NCI-H1417 (cell line): Measurements from ENCODE around the gene SLC26A11.

Experiments used
- DNase-seq, 3 experiments: peaks; one replicate each; lab custom pipeline; 2025; lab: John Stamatoyannopoulos, UW

The SLC26A11 gene

DNA sequence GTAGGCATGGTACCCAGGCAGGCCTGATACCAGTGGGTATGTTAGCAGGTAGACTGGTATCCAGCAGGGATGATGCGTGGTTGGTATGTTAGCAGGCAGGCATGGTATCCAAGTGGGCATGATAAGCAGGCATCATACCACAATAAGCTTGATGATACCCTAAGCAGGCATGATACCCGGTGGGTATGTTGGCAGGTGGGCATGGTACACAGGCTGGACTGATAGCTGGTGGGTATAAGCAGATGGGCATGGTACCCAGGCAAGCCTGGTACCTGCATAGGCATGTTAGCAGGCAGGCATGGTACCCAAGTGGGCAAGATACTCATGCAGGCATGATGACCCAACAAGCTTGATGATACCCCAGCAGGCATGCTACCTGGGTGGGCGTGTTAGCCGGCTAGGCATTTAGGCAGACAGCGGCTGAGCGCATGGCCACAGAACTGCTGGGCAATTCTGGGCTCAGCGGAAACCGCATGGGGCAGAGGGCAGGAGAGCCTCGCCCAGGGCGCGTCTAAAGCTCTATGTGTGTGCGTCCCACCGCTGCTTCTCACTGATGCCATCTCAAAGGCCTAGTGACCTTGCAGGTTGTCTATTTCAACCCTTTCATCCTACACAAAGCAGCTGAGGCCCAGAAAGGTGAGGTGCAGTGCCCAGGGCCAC lies 2.4 kb upstream of the SLC26A11 start:
- no peak for DNase-seq

DNA sequence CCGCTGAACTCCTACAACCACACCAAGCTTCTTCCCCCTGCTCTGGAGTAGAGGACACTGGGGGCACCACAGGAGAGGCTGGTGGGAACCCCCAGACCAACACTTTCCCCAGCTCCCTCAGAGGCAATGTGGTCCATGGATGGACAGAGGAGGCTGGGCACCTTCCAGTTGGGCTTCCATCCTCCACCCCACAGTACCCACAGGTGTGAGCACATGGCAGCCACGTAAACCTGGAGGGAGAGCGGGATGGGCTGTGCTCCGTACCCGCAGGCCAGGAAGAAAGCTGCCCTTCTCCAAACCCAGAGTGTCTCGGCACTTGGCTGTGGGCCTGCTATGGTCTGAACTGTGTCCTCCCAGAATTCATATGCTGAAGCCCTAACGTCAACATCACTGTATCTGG lies 1.8 kb upstream of the SLC26A11 start:
- DNase-seq, result no peak

DNA sequence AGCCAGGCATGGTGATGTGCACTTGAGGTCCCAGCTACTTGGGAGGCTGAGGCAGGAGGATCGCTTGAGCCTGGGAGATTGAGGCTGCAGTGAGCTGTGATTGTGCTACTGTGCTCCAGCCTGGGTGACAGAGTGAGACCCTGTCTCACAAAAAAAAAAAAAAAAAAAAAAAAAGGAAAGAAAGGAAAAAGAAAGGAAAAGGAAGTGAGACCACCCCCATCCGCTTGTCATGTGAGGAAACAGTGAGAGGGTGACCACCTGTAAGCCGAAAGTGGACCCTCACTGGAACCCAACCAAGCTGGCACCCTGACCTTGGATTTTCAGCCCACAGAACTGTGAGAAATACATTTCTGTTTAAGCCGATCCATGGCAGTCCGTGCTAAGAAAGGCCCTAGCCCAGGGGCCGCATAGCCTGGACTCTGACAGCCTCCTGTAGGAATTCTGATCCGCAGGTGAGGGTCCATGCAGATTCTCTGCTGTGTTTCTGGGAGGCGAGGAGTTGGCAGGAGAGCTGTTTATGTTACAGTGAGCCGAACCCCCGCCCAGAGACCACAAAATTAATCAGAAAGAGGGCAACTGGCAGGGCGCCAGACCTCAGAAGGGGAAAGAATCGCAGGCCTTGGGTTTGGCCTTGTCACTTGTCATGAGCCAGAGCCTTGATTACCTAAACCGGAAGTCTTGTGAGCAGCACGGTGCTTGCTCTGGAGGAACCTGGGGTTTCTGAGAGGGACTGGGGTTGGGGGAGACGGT lies 1.0 kb upstream of the SLC26A11 start:
- peak; percentile 40 to 82 (median 66) for DNase-seq

DNA sequence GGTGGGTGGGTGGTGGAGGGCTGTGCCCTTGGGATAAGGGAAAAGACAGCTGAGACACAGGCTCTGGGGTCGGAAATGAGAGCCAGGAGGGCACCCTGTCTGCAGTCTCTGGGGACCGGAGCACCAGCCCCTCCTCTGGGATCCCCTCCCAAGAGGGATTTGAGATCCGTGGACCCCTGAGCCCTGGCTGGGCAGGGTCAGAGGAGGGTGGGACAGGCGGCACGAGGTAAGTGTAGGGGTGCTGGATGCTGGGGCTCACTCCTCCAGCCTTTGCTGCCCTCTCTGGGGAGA lies 519 bp upstream of the SLC26A11 start:
- DNase-seq, result peak in 1 of 3 experiments; percentile 53

DNA sequence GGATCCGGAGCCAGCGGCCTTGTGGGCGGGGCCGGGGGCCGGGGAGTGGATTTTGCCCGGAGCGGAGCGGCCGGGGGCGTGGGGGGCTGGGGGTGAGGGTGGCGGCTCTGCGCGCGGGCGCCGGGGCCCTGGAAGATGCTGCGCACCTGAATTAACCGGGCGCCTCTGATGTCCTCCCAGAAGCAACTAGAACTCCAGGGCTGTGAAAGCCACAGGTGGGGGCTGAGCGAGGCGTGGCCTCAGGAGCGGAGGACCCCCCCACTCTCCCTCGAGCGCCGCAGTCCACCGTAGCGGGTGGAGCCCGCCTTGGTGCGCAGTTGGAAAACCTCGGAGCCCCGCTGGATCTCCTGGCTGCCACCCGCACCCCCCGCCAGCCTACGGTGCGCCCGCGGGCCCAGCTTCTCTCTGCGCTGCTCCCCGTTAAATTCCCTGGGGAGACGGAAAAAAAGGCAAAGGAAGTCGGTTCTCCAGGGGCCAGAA lies 549 bp downstream of the SLC26A11 start:
- DNase-seq, result peak in 2 of 3 experiments; percentile 59 to 62

DNA sequence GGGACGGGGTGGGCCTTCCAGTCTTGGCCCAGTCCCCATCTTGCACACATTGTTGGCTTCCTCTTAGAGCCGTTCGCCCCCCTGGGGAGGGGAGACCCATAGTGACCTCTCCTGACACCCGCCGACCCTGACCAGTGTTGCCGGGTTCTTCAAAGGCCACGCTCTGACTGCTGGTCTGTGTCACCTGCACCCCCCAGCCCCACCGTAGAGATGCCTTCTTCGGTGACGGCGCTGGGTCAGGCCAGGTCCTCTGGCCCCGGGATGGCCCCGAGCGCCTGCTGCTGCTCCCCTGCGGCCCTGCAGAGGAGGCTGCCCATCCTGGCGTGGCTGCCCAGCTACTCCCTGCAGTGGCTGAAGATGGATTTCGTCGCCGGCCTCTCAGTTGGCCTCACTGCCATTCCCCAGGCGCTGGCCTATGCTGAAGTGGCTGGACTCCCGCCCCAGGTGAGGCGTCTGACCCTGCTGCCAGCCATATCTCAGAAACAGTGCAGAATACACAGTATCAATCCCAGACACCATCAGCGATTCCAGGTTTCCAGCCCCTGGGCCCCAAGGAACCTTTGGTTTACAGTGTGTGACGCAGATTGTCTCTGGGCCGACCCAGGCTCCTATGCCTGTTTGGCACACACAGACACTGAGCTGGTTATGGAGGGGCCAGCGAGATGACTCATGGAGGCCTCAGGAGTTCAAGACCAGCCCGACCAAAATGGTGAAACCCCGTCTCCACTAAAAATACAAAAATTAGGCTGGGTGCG lies 1.3 kb downstream of the SLC26A11 start:
- DNase-seq, result no peak

DNA sequence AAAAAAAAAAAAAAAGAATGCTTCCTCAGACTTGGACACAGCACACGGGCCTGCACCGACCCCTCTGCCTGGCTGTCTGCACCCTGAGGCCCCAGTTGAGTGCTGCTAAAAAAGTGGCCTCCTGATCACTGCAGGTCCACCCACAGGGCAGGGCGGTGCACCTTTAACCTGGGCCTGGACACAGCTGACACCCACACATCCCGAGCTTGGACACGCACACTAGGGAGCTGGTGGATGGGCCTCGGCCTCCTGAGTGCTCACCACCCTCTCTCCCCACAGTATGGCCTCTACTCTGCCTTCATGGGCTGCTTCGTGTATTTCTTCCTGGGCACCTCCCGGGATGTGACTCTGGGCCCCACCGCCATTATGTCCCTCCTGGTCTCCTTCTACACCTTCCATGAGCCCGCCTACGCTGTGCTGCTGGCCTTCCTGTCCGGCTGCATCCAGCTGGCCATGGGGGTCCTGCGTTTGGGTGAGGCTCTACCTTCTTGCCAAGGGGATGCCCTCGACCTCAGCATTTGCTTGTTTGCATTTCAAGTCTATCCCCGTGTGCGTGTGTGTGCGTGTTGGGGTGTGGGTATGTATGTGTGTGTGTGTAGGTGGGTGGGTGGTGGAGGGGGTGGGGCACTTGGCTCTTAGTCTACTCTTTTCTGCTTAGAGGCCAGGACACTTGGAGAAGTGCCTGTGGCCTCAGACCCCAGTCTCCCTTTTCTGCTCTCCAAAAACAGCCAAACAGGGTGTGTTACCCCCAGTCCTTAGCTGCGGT lies 2.3 kb downstream of the SLC26A11 start:
- no peak for DNase-seq

DNA sequence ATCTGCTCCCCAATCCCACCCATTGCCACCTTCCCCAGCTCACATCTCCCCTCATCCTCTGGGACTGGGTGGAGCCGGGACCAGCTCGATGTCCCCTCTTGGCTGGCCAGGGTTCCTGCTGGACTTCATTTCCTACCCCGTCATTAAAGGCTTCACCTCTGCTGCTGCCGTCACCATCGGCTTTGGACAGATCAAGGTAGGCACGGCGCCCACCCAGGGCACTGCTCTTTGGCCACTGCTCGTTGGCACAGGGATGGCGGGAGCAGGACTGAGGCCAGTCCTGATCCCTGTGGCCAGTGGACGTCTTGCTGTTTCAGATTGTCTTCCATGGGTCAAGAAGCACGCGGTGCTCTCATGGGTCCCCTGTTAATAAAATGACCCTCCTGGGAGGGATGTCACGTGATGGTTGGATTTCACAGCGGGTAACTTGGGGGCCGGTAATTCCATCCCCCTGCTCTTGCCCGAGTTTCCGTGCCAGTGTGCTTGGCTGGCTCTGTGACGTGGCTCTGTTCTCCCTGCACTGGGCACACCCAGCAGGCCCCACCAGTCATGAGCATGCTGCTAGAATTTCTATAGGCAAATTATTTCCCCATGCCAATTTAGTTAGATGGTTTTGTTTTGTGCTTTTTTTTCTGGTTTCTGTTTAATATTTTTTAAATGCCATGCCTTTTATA lies 3.1 kb downstream of the SLC26A11 start:
- DNase-seq, result no peak

DNA sequence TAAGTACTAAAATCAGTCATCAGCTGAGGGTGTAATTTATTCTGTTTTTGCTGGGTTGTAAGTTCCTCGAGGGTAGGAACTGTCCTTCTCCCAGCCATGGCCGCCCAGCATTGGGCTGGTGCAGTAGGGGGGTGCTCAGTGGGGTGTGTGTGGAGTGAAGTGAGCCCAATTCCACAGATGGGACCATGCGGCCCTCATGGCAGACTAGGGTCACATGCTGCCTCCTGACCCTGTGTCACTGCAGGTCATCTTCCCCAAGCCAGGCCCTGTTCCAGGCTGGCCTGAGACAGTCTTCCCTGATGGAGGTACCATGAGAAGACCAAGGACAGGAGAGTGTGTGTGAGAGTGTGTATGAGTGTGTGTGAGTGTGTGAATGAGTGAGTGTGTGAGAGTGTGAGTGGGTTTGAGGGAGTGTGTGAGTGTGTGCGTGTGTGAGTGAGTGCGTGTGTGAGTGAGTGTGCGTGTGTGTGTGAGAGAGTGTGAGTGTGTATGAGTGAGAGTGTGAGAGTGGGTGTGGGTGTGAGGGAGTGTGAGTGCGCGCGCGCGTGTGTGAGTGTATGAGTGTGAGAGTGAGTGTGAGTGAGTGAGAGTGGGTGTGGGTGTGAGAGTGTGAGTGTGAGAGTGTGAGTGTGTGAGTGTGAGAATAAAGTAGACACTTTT lies 3.7 kb downstream of the SLC26A11 start:
- DNase-seq, result no peak

DNA sequence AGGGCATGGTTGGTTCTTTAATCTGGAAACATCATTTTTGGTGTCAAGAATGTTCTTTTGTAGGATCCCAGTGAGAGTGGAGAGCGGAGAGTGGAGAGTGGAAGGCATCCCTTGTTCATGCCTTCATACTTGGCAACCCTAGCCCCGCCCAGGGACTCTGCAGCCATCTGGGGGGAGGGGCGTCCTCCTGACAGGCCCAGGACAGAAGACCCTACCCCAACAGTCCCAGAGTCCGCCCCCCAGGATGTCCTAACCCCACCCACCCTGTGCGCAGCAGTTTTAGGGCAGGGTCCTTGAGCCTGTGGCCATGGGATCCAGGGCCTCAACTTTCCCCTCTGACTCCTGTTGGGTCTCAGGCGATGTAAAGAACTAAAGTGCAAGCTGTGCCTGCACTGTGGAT lies 4.5 kb downstream of the SLC26A11 start:
- DNase-seq, result no peak

DNA sequence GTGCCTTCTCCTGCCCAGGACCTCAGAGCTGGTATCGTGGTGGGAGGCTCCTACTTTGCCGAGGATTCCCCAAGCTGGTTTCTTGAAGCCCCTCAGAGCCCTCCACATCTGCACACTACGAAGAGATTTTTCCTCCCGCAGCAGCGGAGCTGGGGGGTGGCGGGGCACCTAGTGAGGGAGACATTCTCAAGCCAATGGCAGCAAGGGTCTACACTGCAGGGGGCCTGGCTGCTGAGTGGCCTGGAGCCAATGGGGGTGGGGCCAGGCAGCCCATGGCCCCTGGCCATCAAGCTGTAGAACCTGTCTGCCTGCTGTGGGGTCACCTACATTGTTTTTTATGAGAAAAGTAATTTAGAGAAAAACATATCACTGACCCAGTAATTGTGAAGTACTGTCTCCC lies 5.0 kb downstream of the SLC26A11 start:
- no peak for DNase-seq

DNA sequence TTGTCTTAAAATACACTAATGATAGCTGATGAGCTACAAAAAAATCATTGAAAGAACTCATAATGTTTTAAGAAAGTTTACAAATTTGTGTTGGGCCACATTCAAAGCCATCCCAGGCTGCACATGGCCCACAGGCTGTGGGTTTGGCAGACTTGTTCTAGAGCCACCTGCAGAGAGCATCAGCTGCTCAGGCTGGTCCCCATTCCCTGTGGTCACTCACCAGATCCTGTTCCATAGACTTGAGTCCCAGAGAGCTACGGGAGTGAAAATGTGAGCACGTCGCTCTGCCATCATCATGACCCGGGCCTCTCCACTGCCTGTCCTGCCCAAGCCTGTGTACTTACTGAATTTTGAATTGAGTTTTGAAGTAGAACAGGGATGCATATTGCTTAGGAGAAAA lies 6.9 kb downstream of the SLC26A11 start:
- no peak for DNase-seq

DNA sequence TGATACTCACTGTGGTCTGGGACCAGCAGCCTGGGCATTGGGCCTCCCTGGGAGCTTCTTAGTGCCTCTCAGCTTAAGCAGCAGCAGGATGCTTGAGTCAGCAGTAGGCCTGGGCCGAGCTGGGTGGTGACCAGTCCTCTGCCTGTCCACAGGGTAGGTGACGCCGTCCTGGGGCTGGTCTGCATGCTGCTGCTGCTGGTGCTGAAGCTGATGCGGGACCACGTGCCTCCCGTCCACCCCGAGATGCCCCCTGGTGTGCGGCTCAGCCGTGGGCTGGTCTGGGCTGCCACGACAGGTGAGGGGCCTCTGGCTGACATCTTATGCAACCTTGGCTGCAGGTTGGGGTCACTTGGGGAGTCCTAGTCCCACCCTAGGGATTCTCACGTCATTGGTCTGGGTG lies 7.4 kb downstream of the SLC26A11 start:
- no peak for DNase-seq

DNA sequence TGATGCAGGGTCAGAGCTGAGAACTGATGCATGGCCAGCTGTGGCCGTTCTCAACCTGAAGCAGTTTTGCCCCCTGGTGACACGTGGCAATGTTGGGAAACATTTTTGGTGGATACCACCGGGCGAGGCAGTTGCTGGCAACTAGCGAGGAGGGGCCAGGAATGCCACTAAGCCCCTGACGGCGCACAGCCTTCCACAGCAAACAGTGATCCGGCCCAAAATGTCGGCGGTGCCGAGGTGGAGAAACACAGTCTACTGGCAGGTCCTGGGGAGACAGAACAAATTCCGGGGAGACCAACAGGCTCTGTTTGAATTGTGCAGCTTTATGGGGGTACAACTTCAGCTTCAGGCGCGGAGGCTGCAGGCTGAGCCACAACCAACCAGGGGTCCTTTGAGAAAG lies 8.2 kb downstream of the SLC26A11 start:
- no peak for DNase-seq

DNA sequence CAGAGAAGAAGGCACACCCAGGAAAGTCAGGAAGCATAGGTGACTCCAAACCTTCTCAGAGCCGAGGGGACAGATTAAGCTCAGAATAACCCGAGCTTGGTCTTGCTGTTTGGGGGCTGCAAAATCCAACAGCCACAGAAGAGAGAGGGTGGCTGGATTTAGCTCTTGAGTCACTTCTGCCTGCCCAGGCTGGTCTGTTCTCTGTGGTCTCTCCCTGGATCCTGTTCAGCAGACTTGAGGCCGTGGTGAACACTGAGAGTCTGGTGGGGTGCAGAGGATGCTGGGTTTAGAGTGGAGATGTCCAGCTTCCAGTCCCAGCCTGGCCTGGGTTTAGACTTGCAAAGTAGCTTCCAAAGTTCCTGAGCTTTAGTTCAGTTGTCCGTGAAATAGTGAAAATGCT lies 8.8 kb downstream of the SLC26A11 start:
- no peak for DNase-seq

DNA sequence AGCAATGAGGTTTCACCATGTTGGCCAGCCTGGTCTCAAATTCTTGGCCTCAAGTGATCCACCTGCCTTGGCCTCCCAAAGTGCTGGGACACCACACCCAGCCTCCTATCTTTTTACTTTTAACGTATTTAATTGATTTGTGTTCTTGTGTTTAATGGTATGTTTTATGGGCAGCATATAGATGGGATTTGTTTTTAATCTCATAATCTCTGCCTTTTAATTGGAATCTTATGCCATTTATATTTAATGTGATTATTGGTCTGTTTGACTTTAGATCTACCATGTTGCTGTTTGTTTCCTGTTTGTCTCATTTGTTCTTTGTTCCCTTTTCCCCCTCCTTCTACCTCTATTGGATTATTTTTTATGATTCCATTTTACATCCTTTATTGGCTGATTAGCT lies 12.2 kb downstream of the SLC26A11 start:
- DNase-seq, result no peak

DNA sequence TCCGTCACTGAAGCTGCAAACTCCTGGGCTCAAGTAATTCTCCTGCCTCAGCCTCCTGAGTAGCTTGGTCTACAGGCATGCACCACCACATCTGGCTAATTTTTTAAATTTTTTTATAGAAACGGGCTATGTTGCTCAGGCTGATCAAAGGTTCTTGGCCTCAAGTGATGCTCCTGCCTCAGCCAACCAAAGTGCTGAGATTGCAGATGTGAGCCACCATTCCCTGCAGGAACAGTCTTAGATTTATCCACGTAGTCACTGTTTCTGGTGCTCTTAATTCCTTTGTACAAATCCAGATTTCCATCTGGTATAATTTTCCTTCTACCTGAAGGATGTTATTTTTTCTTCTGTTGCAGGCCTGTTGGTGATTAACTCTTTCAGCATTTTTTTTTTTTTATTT lies 13.0 kb downstream of the SLC26A11 start:
- DNase-seq, result no peak

DNA sequence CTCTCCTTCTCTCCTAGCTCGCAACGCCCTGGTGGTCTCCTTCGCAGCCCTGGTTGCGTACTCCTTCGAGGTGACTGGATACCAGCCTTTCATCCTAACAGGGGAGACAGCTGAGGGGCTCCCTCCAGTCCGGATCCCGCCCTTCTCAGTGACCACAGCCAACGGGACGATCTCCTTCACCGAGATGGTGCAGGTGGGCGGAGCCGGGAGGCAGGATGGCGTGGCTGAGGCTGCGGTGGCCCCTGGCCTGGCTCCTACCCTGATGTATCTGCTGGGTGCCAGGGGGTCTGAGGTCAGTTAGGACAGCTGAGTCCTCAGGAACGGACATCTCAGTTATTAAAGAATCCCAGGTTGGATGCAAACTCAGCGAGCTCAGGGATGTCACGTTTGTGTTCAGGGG lies 16.7 kb downstream of the SLC26A11 start:
- no peak for DNase-seq

DNA sequence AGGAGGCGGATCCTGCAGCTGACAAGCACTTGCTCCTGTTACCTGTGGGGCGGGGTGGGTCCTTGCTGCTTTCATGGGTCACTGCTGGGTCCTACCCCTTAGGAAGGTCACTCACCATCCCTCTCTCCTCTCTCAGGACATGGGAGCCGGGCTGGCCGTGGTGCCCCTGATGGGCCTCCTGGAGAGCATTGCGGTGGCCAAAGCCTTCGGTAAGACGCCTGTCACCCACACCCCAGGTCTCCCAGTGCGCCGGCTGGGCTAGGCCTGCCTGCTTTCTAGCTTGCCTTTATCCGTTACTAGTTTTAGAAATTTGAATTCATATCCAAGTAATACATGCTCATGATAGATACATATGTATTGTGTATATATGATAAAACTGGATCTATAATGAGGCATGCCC lies 17.2 kb downstream of the SLC26A11 start:
- peak in 1 of 3 experiments; percentile 3 for DNase-seq

DNA sequence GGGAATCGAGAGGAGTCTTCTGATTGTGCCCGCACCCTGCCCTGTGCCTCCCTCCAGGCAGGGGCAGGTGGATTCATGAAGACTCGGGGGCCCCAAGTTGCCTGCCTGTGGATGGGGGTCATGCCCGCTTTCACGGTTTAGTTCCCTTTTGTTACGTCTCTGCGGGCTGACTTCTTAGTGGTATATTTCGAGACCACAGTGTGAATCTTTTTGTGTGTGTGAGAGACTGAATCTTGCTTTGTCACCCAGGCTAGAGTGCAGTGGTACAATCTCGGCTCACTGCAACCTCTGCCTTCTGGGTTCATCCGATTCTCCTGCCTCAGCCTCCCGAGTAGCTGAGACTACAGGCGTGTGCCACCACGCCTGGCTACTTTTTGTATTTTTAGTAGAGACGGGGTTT lies 22.3 kb downstream of the SLC26A11 start:
- DNase-seq, result no peak
